GM12878 (cell line): ENCODE results near the gene GSTM4. TPM values are rescaled to one million over a fixed set of nuclear protein-coding genes. Genes with fewer than 3 reads are reported as not detected.

ENCODE experiments used
- ATAC-seq: fragments of 200-7000 bp; cut with Tn5 transposase; 3 replicates; pipeline ENCODE4 v1.9.1; 2020; ENCODE audit warnings: mild to moderate bottlenecking, moderate library complexity
- BruUV-seq: library from RNA; stranded (reverse); fragments of 400-500 nt; replicated peaks from 2 replicates; lab custom pipeline; 2021; lab: Mats Ljungman, UMichigan
- CTCF ChIA-PET: fragments of 300-600 bp; sonication (Branson Sonifier 250); formaldehyde crosslinking; extraction: SDS; loops from one replicate; lab custom pipeline; 2021; ENCODE audit warnings: inconsistent platforms; lab: Yijun Ruan, JAX
- POLR2A ChIA-PET: fragments of 350-600 bp; formaldehyde crosslinking; extraction: SDS; loops from one replicate; lab custom pipeline; 2021; ENCODE audit warnings: inconsistent platforms; lab: Charles Lee
- RAD21 ChIA-PET: fragments of 300-600 bp; sonication (Branson Sonifier 250); formaldehyde crosslinking; loops from one replicate; lab custom pipeline; 2023; ENCODE audit warnings: antibody characterized with exemption; ENCODE audit not compliant: unreplicated experiment; lab: Charles Lee
- SMC1A ChIA-PET: fragments of 300-600 bp; sonication (Branson Sonifier 250); formaldehyde crosslinking; loops from one replicate; lab custom pipeline; 2023; ENCODE audit not compliant: unreplicated experiment, uncharacterized antibody; lab: Charles Lee
- DNase-seq: peaks from one replicate; pipeline ENCODE4 v3.0.0-alpha.2; 2011; ENCODE audit warnings: low read depth, low spot score
- FAIRE-seq: peaks from 3 replicates; lab custom pipeline; 2011; peaks lifted over from hg19 to GRCh38; lab: Jason Lieb, UNC
- H2AFZ ChIP-seq: 2 replicates; pipeline ENCODE4 v1.6.0; 2011; ENCODE audit warnings: low read depth, low read length, control low read depth; ENCODE audit not compliant: control insufficient read depth
- H3K27ac ChIP-seq: 2 replicates; pipeline ENCODE4 v1.5.1; 2011; ENCODE audit warnings: control low read depth; ENCODE audit not compliant: control insufficient read depth, insufficient read depth
- H3K27me3 ChIP-seq, 2 experiments: replicated peaks in 1 of 2; 2 replicates each; pipeline versions ENCODE4 v1.6.0 to v1.6.1; 2011; ENCODE audit warnings: low read length in 1 of 2; ENCODE audit not compliant: control insufficient read depth in 2 of 2, insufficient read depth in 2 of 2
- H3K36me3 ChIP-seq, 2 experiments: 2 replicates each; pipeline ENCODE4 v1.5.1; 2011; ENCODE audit warnings: low read length in 1 of 2; ENCODE audit not compliant: control insufficient read depth in 2 of 2, insufficient read depth in 2 of 2
- H3K4me1 ChIP-seq: 2 replicates; pipeline ENCODE4 v1.6.1; 2011; ENCODE audit warnings: mild to moderate bottlenecking, low read length, moderate library complexity, mixed read lengths; ENCODE audit not compliant: control insufficient read depth, insufficient read depth
- H3K4me2 ChIP-seq: 2 replicates; pipeline ENCODE4 v1.6.0; 2011; ENCODE audit warnings: control low read depth; ENCODE audit not compliant: control insufficient read depth, insufficient read depth
- H3K4me3 ChIP-seq: fragments of 200-600 bp; sonication (generic); 2 replicates; pipeline ENCODE4 v1.5.1; 2016
- H3K79me2 ChIP-seq: 2 replicates; pipeline ENCODE4 v1.6.0; 2011; ENCODE audit warnings: low read length; ENCODE audit not compliant: control insufficient read depth, insufficient read depth
- H3K9ac ChIP-seq: 2 replicates; pipeline ENCODE4 v1.8.0; 2011; ENCODE audit warnings: low read length, control low read depth, mixed read lengths; ENCODE audit not compliant: control insufficient read depth, insufficient read depth
- H3K9me3 ChIP-seq: replicated peaks from 3 replicates; pipeline ENCODE4 v1.5.1; 2011; ENCODE audit warnings: mild to moderate bottlenecking, low read length; ENCODE audit not compliant: control insufficient read depth, insufficient read depth
- H4K20me1 ChIP-seq: 2 replicates; pipeline ENCODE4 v1.6.0; 2011; ENCODE audit not compliant: control insufficient read depth, insufficient read depth
- CEBPB ChIP-seq, 2 experiments: fragments of 150-350 bp in 1 of 2; IDR thresholded peaks; 2 replicates each; pipeline ENCODE4 v1.6.1; 2012 to 2014; ENCODE audit warnings: low read depth in 2 of 2, low read length in 2 of 2, borderline replicate concordance in 1 of 2, inconsistent platforms in 1 of 2
- E2F8 ChIP-seq: fragments of 450-650 bp; IDR thresholded peaks from 2 replicates; pipeline ENCODE4 v1.6.1; 2018; ENCODE audit warnings: mild to moderate bottlenecking, low read depth, moderate library complexity; ENCODE audit not compliant: partially characterized antibody
- EED ChIP-seq: sonication (generic); IDR thresholded peaks from 2 replicates; pipeline ENCODE4 v1.6.1; 2016; ENCODE audit warnings: antibody characterized with exemption, low read depth
- HSF1 ChIP-seq: fragments of 150-350 bp; IDR thresholded peaks from 2 replicates; pipeline ENCODE4 v1.6.1; 2014; ENCODE audit warnings: mild to moderate bottlenecking, low read depth, low read length
- NR2C1 ChIP-seq: fragments of 450-650 bp; IDR thresholded peaks from 2 replicates; pipeline ENCODE4 v1.6.1; 2017; ENCODE audit warnings: antibody characterized with exemption, mild to moderate bottlenecking, moderate library complexity
- TAF1 ChIP-seq: IDR thresholded peaks from 2 replicates; pipeline ENCODE4 v1.6.1; 2011; ENCODE audit warnings: mild to moderate bottlenecking, low read depth, low read length, borderline replicate concordance
- ZNF622 ChIP-seq: fragments of 450-650 bp; IDR thresholded peaks from 2 replicates; pipeline ENCODE4 v1.6.1; 2017; ENCODE audit warnings: mild to moderate bottlenecking, inconsistent platforms
- WGBS: methylation state at CpG from one replicate; pipeline ENCODE4 v1.1.6; 2016; ENCODE audit warnings: low lambda C conversion rate; ENCODE audit not compliant: insufficient replicate concordance, insufficient coverage; ENCODE audit errors: missing lambda C conversion rate; 5-methylcytosine and 5-hydroxymethylcytosine counted together
- in situ Hi-C: fragments of 300-500 bp; cut with MboI; formaldehyde crosslinking; loops from 9 replicates; pipeline ENCODE4 v1.14.3; 2018; ENCODE audit warnings: mixed read lengths
- intact Hi-C: fragments of 100-400 bp; cut with micrococcal nuclease; formaldehyde crosslinking; loops from one replicate; pipeline ENCODE4 v1.14.2; 2022; ENCODE audit not compliant: unreplicated experiment
- polyA plus RNA-seq, 11 experiments: library from polyadenylated mRNA; depleted of rRNA in 4 of 11; unstranded in 6 of 11; stranded (reverse) in 5 of 11; fragments of >200 nt; fragmentation: Nextera tagmentation in 4 of 11; fragmentation: Illumina TruSeq in 1 of 11; extraction: Ambion mirVana in 4 of 11; extraction: Trizol in 1 of 11; gene quantifications; 1 replicate in 1 of 11; 2 replicates in 10 of 11; pipeline versions ENCODE4 v1.2.1 to v1.2.3, GENCODE V29; 2011 to 2016; ENCODE audit warnings: inconsistent platforms in 2 of 11, missing spikeins in 2 of 11, low read depth in 1 of 11
- total RNA-seq, 4 experiments: library from RNA; depleted of rRNA in 3 of 4; stranded (reverse); fragments of >200 nt in 3 of 4; fragmentation: Illumina TruSeq in 1 of 4; extraction: Trizol in 1 of 4; gene quantifications; 2 replicates each; pipeline versions ENCODE4 v1.2.1 to v1.2.3, GENCODE V29; 2013 to 2021
- TF ChIP-seq, protein P1 (sequence below): fragments of 450-650 bp; IDR thresholded peaks from 2 replicates; pipeline ENCODE4 v1.6.1; 2014; ENCODE audit warnings: mild to moderate bottlenecking

Gene GSTM4
- total and polyA plus RNA-seq, 10 of the 15 experiments (the other 5 are each of a cell fraction or from before 2014, with no cell fraction given): 14.3 to 37.2 (median 23.0) TPM

GRCh38 chr1:109639063-109639840 lies 16.6 kb upstream of the GSTM4 start:
- Histone ChIP-seq H3K9ac (no peak overlapping the region), H3K36me3 (no peaks in the 10 kb centered on the region), H4K20me1 (no peaks in the 10 kb centered on the region), H3K9me3 (no peaks in the 10 kb centered on the region), H3K27me3 (no peaks in the 10 kb centered on the region), H3K27ac (no peak overlapping the region), H3K4me2 (no peak overlapping the region), H3K79me2 (no peaks in the 10 kb centered on the region), H3K4me3 (no peak overlapping the region), H2AFZ (no peak overlapping the region), H3K4me1 (peaks cover 22% of the 10 kb centered on the region)
- ChIA-PET SMC1A (interaction anchor here (0.9 to 9.1 kb wide), 19 partner anchors 8 to 371 kb away, joined by 3 to 117 read pairs (median 8); partner anchors contain the start of genes AHCYL1, AMPD2, EPS8L3 and GNAI3), POLR2A (interaction anchor here (0.6 to 3.2 kb wide), 8 partner anchors 11 to 98 kb away, joined by 3 to 13 read pairs (median 6); partner anchors contain the start of gene GNAI3), RAD21 (interaction anchor here (0.7 to 7.3 kb wide), 19 partner anchors 10 to 346 kb away, joined by 3 to 106 read pairs (median 9); partner anchors contain the start of genes AHCYL1, AMPD2, ATXN7L2 and GNAI3), CTCF (interaction anchor here (0.8 to 10.7 kb wide), 51 partner anchors 9 to 477 kb away, joined by 3 to 299 read pairs (median 6); partner anchors contain the start of genes AHCYL1, AMPD2, GNAI3 and GNAT2)
- FAIRE-seq (no peak), ATAC-seq (no peak), DNase-seq (no peak)
- BruUV-seq: no TSS peak
- in situ Hi-C loops: no loop called here
- intact Hi-C loops: no loop called here
- TF ChIP-seq HSF1 (no peak), EED (no peak), NR2C1 (no peak), TAF1 (no peak), E2F8 (no peak), ZNF622 (no peak), CEBPB (IDR thresholded peaks at IDR 0.05; ENCODE audit: borderline replicate concordance in 1 of 2, low read depth in 2 of 2, low read length in 2 of 2) (no peak)
- TF ChIP-seq, protein P1, sequence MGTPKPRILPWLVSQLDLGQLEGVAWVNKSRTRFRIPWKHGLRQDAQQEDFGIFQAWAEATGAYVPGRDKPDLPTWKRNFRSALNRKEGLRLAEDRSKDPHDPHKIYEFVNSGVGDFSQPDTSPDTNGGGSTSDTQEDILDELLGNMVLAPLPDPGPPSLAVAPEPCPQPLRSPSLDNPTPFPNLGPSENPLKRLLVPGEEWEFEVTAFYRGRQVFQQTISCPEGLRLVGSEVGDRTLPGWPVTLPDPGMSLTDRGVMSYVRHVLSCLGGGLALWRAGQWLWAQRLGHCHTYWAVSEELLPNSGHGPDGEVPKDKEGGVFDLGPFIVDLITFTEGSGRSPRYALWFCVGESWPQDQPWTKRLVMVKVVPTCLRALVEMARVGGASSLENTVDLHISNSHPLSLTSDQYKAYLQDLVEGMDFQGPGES: no peak
- 30% methylated on average over 8 of the region's 9 CpGs for WGBS
